Esophagus (tissue), 2 donors: ENCODE results near the gene RRP8. TPM values are rescaled to one million over a fixed set of nuclear protein-coding genes. Genes with fewer than 3 reads are reported as not detected.

Experiments used
- H3K27ac ChIP-seq, 2 donors: one replicate each; pipeline ENCODE4 v1.5.1; 2013; ENCODE audit warnings: low read depth in 2 of 2, mild to moderate bottlenecking in 2 of 2, inconsistent platforms in 1 of 2, low read length in 1 of 2, moderate library complexity in 1 of 2
- H3K27me3 ChIP-seq, 2 donors: one replicate each; pipeline ENCODE4 v1.6.1; 2013; ENCODE audit warnings: low read length in 2 of 2, control low read depth in 1 of 2, mild to moderate bottlenecking in 1 of 2; ENCODE audit not compliant: insufficient read depth in 2 of 2, control insufficient read depth in 1 of 2
- H3K36me3 ChIP-seq, 2 donors: one replicate each; pipeline ENCODE4 v1.6.1; 2013; ENCODE audit warnings: low read length in 1 of 2; ENCODE audit not compliant: control insufficient read depth in 2 of 2, insufficient read depth in 2 of 2
- H3K4me1 ChIP-seq, 2 donors: one replicate each; pipeline ENCODE4 v1.6.1; 2013; ENCODE audit warnings: low read length in 1 of 2; ENCODE audit not compliant: control insufficient read depth in 2 of 2, insufficient read depth in 2 of 2
- H3K4me3 ChIP-seq, 2 donors: one replicate each; pipeline ENCODE4 v1.5.1; 2013; ENCODE audit warnings: low read length in 2 of 2, mild to moderate bottlenecking in 2 of 2, low read depth in 1 of 2, moderate library complexity in 1 of 2
- H3K9me3 ChIP-seq, 2 donors: one replicate each; pipeline ENCODE4 v1.6.1; 2013; ENCODE audit warnings: mild to moderate bottlenecking in 2 of 2, low read depth in 1 of 2, low read length in 1 of 2, moderate library complexity in 1 of 2; ENCODE audit not compliant: control insufficient read depth in 2 of 2, insufficient read depth in 1 of 2
- WGBS, 2 donors: extraction: QIAGEN DNeasy Blood & Tissue Kit; methylation state at CpG; one replicate each; pipeline ENCODE4 v1.1.7; 2013; 5-methylcytosine and 5-hydroxymethylcytosine counted together
- polyA plus RNA-seq, 2 donors: library from polyadenylated mRNA; stranded (reverse); fragments of 200-250 nt; gene quantifications; one replicate each; pipeline ENCODE4 v1.2.3, GENCODE V29; 2013
- donor health status: healthy with polysubstance abuse.
- donor health status: Bipolar disorder and iron deficiency.

Gene RRP8
- polyA plus RNA-seq, 2 donors: 12.4 to 12.6 TPM

- Histone ChIP-seq H3K9me3 (peaks cover 0 to 6% of the 10 kb centered on the region in 2 donors), H3K27me3 (no peaks in the 10 kb centered on the region), H3K36me3 (peaks cover 0 to 14% of the 10 kb centered on the region in 2 donors), H3K4me3 (no peak overlapping the region), H3K4me1 (peaks cover 2 to 7% of the 10 kb centered on the region in 2 donors), H3K27ac (no peak overlapping the region)
- WGBS, 2 donors: 88% methylated on average over 19 of the region's 19 CpGs
These were observed 23.8 kb upstream of the RRP8 start for GRCh38 chr11:6626971-6627761.

GRCh38 chr11:6625832-6626420 lies 22.5 kb upstream of the RRP8 start:
- Histone ChIP-seq H3K27ac (no peak overlapping the region), H3K36me3 (peaks cover 0 to 14% of the 10 kb centered on the region in 2 donors), H3K9me3 (peaks cover 0 to 6% of the 10 kb centered on the region in 2 donors), H3K27me3 (no peaks in the 10 kb centered on the region), H3K4me3 (no peak overlapping the region), H3K4me1 (peaks cover 2 to 7% of the 10 kb centered on the region in 2 donors)
- 88 to 93% methylated on average over 17 of the region's 17 CpGs for WGBS, 2 donors

GRCh38 chr11:6625156-6625831 lies 21.9 kb upstream of the RRP8 start:
- Histone ChIP-seq H3K27ac (no peak overlapping the region), H3K27me3 (no peaks in the 10 kb centered on the region), H3K36me3 (peaks cover 0 to 14% of the 10 kb centered on the region in 2 donors), H3K4me1 (peaks cover 0 to 7% of the 10 kb centered on the region in 2 donors), H3K4me3 (no peak overlapping the region), H3K9me3 (peaks cover 0 to 6% of the 10 kb centered on the region in 2 donors)
- WGBS, 2 donors: 71 to 90% methylated on average over 12 of the region's 12 CpGs

GRCh38 chr11:6623391-6624363 lies 20.3 kb upstream of the RRP8 start:
- Histone ChIP-seq H3K4me3 (no peak overlapping the region), H3K4me1 (peaks cover 1 to 2% of the 10 kb centered on the region in 2 donors), H3K36me3 (peaks cover 0 to 10% of the 10 kb centered on the region in 2 donors), H3K9me3 (no peaks in the 10 kb centered on the region), H3K27ac (no peak overlapping the region), H3K27me3 (no peaks in the 10 kb centered on the region)
- 83 to 87% methylated on average over 31 of the region's 31 CpGs for WGBS, 2 donors

- H3K4me3 ChIP-seq: no peak overlapping the region
- peaks cover 4 to 7% of the 10 kb centered on the region in 2 donors for H3K4me1 ChIP-seq
- H3K27ac ChIP-seq: no peak overlapping the region
- H3K27me3 ChIP-seq: no peaks in the 10 kb centered on the region
- H3K9me3 ChIP-seq: no peaks in the 10 kb centered on the region
- 82% methylated on average over 24 of the region's 24 CpGs for WGBS, 2 donors
- peaks cover 0 to 8% of the 10 kb centered on the region in 2 donors for H3K36me3 ChIP-seq
These were observed 19.1 kb upstream of the RRP8 start for GRCh38 chr11:6622261-6623171.

- Histone ChIP-seq H3K9me3 (no peaks in the 10 kb centered on the region), H3K27ac (no peak overlapping the region), H3K4me3 (no peak overlapping the region), H3K27me3 (no peaks in the 10 kb centered on the region), H3K36me3 (peaks cover 0 to 4% of the 10 kb centered on the region in 2 donors), H3K4me1 (peaks cover 2 to 10% of the 10 kb centered on the region in 2 donors)
- 88% methylated on average over 16 of the region's 16 CpGs for WGBS, 2 donors
These were observed 18.3 kb upstream of the RRP8 start for GRCh38 chr11:6621711-6622211.

GRCh38 chr11:6620636-6621035 lies 17.2 kb upstream of the RRP8 start:
- Histone ChIP-seq H3K4me3 (no peak overlapping the region), H3K9me3 (no peaks in the 10 kb centered on the region), H3K4me1 (peaks cover 2 to 10% of the 10 kb centered on the region in 2 donors), H3K27ac (no peak overlapping the region), H3K36me3 (peaks cover 0 to 10% of the 10 kb centered on the region in 2 donors), H3K27me3 (no peaks in the 10 kb centered on the region)
- 54 to 87% methylated on average over 1 of the region's 1 CpG for WGBS, 2 donors

- Histone ChIP-seq H3K27me3 (no peaks in the 10 kb centered on the region), H3K27ac (peak within 1 kb of the TSS; percentile 77 to 84), H3K4me3 (peak within 1 kb of the TSS; percentile 66 to 78), H3K9me3 (no peaks in the 10 kb centered on the region), H3K36me3 (peaks cover 0 to 16% of the 10 kb centered on the region in 2 donors), H3K4me1 (peaks cover 2 to 10% of the 10 kb centered on the region in 2 donors)
- 0 to 1% methylated on average over 16 of the region's 16 CpGs for WGBS, 2 donors
These were observed 15.8 kb upstream of the RRP8 start, which contains the start of gene TPP1 for GRCh38 chr11:6619004-6619745. Gene TPP1 (minus strand): TSS chr11:6619422. CDS start chr11:6619400, 22 bp downstream.
